ENCODE data around the gene CBX4. TPM values are rescaled to one million over a fixed set of nuclear protein-coding genes. Genes with fewer than 3 reads are reported as not detected.

CBX4 gene
- total and polyA plus RNA-seq, 2 of the 13 experiments (the other 11 are each of a cell fraction or from before 2014, with no cell fraction given) = 25.8 to 50.8 TPM

DNA sequence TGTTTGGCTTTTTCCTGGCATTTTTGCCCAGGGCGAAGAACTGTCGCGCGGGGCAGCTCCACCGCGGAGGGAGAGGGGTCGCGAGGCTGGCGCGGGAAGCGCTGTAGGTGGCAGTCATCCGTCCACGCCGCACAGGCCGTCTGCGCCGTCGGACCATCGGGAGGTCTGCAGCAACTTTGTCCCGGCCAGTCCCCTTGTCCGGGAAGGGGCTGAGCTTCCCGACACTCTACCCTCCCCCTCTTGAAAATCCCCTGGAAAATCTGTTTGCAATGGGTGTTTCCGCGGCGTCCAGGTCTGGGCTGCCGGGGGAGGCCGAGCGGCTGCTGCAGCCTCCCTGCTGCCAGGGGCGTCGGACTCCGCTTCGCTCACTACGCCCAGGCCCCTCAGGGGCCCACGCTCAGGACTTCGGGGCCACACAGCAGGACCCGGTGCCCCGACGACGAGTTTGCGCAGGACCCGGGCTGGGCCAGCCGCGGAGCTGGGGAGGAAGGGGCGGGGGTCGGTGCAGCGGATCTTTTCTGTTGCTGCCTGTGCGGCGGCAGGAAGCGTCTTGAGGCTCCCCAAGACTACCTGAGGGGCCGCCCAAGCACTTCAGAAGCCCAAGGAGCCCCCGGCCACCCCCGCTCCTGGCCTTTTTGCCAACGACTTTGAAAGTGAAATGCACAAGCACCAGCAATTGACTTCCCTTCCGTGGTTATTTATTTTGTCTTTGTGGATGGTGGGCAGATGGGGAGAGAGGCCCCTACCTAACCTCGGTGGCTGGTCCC lies 2.3 kb upstream of the CBX4 start (continued):
- TF ChIP-seq, protein P1, sequence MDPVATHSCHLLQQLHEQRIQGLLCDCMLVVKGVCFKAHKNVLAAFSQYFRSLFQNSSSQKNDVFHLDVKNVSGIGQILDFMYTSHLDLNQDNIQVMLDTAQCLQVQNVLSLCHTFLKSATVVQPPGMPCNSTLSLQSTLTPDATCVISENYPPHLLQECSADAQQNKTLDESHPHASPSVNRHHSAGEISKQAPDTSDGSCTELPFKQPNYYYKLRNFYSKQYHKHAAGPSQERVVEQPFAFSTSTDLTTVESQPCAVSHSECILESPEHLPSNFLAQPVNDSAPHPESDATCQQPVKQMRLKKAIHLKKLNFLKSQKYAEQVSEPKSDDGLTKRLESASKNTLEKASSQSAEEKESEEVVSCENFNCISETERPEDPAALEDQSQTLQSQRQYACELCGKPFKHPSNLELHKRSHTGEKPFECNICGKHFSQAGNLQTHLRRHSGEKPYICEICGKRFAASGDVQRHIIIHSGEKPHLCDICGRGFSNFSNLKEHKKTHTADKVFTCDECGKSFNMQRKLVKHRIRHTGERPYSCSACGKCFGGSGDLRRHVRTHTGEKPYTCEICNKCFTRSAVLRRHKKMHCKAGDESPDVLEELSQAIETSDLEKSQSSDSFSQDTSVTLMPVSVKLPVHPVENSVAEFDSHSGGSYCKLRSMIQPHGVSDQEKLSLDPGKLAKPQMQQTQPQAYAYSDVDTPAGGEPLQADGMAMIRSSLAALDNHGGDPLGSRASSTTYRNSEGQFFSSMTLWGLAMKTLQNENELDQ (CRISPR knock-in tag; IDR thresholded peaks at IDR 0.05; ENCODE audit: borderline replicate concordance) = no peak
- TF ChIP-seq, protein P2, sequence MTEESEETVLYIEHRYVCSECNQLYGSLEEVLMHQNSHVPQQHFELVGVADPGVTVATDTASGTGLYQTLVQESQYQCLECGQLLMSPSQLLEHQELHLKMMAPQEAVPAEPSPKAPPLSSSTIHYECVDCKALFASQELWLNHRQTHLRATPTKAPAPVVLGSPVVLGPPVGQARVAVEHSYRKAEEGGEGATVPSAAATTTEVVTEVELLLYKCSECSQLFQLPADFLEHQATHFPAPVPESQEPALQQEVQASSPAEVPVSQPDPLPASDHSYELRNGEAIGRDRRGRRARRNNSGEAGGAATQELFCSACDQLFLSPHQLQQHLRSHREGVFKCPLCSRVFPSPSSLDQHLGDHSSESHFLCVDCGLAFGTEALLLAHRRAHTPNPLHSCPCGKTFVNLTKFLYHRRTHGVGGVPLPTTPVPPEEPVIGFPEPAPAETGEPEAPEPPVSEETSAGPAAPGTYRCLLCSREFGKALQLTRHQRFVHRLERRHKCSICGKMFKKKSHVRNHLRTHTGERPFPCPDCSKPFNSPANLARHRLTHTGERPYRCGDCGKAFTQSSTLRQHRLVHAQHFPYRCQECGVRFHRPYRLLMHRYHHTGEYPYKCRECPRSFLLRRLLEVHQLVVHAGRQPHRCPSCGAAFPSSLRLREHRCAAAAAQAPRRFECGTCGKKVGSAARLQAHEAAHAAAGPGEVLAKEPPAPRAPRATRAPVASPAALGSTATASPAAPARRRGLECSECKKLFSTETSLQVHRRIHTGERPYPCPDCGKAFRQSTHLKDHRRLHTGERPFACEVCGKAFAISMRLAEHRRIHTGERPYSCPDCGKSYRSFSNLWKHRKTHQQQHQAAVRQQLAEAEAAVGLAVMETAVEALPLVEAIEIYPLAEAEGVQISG (CRISPR knock-in tag; IDR thresholded peaks at IDR 0.05) = no peak
- TF ChIP-seq FIP1L1 (IDR thresholded peaks at IDR 0.05; ENCODE audit: borderline replicate concordance, insufficient read depth, low read depth, low read length) (no peak), XBP1 (CRISPR knock-in tag; IDR thresholded peaks at IDR 0.05) (no peak), SAFB2 (CRISPR knock-in tag; IDR thresholded peaks at IDR 0.05; ENCODE audit: borderline replicate concordance, low read depth) (no peak), KDM3A (CRISPR knock-in tag; IDR thresholded peaks at IDR 0.05; ENCODE audit: low read depth) (peak; percentile 24; the same call in 1 of the 2 replicates), HOXA7 (CRISPR knock-in tag; IDR thresholded peaks at IDR 0.05) (no peak), ZNF615 (CRISPR knock-in tag; IDR thresholded peaks at IDR 0.05; ENCODE audit: borderline replicate concordance) (no peak), NR2F6 (IDR thresholded peaks at IDR 0.05) (no peak), NR2F6 (CRISPR knock-in tag; IDR thresholded peaks at IDR 0.05) (no peak; the same call in 1 of the 2 replicates), KAT2B (IDR thresholded peaks at IDR 0.05; ENCODE audit: borderline replicate concordance, low read depth, low read length) (no peak), DPF2 (CRISPR knock-in tag; IDR thresholded peaks at IDR 0.05; ENCODE audit: borderline replicate concordance, low read depth) (no peak), POLR2AphosphoS5 (IDR thresholded peaks at IDR 0.05; ENCODE audit: low read depth, low read length) (no peak), SCMH1 (CRISPR knock-in tag; IDR thresholded peaks at IDR 0.05; ENCODE audit: borderline replicate concordance) (no peak), ZNF891 (CRISPR knock-in tag; IDR thresholded peaks at IDR 0.05) (no peak), NCOA2 (CRISPR knock-in tag; IDR thresholded peaks at IDR 0.05) (peak; percentile 77), RAD51 (IDR thresholded peaks at IDR 0.05; ENCODE audit: borderline replicate concordance) (no peak), LRRFIP1 (CRISPR knock-in tag; conservative IDR thresholded peaks at IDR 0.05) (no peak)
- TF ChIP-seq, protein P3, sequence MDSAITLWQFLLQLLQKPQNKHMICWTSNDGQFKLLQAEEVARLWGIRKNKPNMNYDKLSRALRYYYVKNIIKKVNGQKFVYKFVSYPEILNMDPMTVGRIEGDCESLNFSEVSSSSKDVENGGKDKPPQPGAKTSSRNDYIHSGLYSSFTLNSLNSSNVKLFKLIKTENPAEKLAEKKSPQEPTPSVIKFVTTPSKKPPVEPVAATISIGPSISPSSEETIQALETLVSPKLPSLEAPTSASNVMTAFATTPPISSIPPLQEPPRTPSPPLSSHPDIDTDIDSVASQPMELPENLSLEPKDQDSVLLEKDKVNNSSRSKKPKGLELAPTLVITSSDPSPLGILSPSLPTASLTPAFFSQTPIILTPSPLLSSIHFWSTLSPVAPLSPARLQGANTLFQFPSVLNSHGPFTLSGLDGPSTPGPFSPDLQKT (CRISPR knock-in tag; IDR thresholded peaks at IDR 0.05; ENCODE audit: borderline replicate concordance) = no peak
- TF ChIP-seq, protein P4, sequence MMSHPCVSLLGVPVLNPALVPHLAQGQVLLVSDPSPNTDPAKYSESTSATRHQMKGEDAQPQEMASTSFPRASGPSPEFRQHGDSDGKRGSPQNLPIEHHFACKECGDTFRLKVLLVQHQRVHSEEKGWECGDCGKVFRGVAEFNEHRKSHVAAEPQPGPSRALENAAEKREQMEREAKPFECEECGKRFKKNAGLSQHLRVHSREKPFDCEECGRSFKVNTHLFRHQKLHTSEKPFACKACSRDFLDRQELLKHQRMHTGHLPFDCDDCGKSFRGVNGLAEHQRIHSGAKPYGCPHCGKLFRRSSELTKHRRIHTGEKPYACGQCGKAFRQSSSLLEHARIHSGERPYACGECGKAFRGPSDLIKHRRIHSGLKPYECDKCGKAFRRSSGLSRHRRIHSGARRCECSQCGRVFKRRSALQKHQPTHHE (CRISPR knock-in tag; IDR thresholded peaks at IDR 0.05; ENCODE audit: borderline replicate concordance) = no peak
